Measurements from ENCODE around the gene AFAP1.

DNA sequence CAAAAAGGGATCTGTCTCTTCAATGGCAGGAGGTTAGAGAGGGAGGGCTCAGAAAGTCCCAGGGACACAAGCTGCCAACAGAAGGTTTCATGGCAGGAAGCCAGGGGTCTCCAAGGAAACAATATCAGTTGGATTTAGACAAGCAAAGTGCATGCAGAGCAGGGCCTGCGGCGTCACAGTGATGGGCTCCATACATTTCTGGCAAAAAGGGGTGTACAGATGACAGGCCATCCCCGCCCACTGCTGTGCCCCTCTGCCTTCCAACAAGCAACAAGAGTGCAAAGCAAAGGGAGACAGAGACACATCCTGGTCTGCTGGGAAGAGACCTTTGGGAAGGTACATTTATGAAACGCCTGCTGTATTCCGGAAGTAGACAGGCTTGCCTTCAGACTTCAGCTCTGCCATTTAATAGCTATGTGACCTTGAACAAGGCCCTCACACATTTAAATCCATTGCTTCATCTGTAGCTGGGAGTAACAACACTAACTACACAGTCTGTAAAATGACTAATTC lies 121.2 kb downstream of the AFAP1 start:
- TF ChIP-seq POLR2A (IDR thresholded peaks at IDR 0.05): no peak
- TF ChIP-seq, protein P1, sequence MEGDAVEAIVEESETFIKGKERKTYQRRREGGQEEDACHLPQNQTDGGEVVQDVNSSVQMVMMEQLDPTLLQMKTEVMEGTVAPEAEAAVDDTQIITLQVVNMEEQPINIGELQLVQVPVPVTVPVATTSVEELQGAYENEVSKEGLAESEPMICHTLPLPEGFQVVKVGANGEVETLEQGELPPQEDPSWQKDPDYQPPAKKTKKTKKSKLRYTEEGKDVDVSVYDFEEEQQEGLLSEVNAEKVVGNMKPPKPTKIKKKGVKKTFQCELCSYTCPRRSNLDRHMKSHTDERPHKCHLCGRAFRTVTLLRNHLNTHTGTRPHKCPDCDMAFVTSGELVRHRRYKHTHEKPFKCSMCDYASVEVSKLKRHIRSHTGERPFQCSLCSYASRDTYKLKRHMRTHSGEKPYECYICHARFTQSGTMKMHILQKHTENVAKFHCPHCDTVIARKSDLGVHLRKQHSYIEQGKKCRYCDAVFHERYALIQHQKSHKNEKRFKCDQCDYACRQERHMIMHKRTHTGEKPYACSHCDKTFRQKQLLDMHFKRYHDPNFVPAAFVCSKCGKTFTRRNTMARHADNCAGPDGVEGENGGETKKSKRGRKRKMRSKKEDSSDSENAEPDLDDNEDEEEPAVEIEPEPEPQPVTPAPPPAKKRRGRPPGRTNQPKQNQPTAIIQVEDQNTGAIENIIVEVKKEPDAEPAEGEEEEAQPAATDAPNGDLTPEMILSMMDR (IDR thresholded peaks at IDR 0.05): no peak

All from lower leg skin (tissue), 3 donors.